NCI-H82 treated with DMSO at 0.1 percent for 48 hours (cell line): ENCODE results near the gene SDK1.
"Not testable (repeated sequence)": the region's sequence is repeated elsewhere in the genome, so short reads cannot be mapped to it uniquely, and the experiment has no call there.

Experiments
- DNase-seq: peaks from one replicate; lab custom pipeline; 2025; ENCODE audit not compliant: unreplicated experiment; lab: John Stamatoyannopoulos, UW

SDK1 gene

DNA sequence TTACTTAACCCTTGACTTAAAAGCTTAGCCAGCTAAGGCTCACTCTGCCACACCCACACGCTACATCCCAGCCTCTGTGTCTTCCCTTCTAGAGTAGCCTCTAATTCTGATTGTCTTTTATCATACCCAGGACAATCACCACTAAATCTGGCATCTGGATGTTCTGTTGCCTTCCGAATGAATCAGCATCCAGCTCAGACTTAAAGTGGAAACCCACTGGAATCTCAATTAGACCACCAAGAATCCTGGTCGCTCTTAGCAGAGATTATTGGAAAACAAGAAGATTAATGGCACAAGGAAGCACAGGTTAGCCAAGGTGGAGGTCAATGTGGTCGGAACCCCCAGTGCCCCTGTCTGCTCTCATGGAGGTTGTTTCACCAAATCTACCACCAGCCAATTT lies 976.9 kb downstream of the SDK1 start:
- DNase-seq, result no peak

DNA sequence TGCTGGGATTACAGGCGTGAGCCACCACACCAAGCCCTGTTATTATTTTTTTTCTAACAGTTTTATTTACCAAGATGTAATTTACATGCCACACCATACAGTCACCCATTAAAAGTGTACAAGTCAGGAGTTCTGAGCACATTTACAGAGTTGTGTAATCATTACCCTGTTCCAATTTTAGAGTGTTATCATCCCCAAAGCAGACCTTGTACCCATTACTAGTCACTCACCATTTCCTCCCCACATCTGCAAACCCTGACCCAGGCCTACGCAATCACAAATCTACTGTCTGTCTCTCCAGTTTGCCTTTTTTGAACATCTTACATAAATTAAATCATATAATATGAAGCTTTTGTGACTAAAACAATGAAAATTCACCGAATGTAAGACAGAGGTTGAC lies 978.2 kb downstream of the SDK1 start:
- DNase-seq, result no peak

DNA sequence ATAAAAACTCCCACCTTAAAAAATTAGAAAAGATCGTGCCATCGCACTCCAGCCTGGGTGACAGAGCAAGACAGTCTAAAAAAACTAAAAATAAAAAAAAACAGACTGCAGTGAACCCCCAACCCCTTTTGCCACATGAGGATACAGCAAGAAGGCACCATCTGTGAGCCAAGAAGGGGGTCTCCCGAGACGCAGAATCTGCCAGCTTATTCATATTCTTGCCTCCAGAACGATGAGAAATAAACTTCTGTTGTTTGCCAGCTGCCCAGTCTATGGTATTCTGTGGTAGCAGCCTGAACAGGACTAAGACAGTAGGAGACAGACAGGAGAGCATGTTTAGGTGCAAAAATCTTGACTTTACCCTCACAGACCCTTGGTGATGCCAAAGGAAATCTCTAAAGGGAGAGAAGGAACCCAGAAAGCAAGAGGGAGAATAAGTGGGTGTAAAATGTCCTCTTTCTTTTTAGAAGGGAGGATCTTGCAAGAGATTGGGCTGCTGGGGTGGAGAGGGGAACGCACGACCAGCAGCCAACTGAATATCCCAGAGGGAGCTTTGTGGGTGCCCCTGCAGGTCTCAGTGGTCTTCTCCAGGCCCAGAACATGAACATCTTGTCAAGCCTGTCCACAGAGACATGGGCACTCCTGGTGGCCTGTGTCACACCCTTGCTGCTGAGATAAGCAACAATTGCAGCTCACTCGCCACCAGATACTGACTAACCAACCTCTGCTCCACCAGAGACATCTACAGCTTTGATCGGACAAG lies 980.4 kb downstream of the SDK1 start:
- no peak for DNase-seq

DNA sequence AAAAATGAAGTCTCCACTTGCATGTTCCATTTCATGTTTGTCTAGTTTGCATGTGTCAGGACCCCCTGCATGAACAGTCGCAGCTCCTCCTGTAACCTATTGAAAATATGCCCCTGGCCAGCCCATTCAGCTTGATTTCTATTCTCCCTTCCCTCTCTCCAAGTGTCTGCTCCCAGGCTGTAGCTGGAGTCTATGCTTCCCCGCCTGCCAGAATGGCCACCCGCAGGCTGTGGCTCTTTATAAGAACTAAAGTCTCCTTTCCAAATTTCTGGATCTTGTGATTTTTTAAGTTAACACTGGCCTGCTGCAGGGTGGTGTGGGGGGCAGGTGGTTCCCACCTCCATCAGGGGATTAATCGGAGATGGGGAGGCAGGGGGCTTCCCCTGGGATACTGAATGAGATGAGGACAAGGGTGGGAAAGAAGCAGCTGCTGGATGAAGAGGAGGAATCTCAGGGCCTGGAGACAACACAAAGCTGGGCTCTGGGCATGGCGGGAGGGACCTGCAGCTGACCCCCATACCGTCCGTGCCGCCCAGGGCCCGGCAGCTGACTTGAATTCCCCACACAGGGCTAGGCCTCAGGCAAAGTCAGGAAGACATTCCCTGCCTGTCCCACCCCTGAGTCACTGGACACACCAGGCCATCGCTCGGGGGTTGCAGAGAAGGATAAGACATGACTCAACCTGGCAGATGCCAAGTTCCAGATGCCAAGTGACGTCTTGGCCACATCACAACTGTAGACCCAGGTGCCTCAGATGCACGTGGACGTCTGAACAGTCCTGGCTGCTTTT lies 981.6 kb downstream of the SDK1 start:
- no peak for DNase-seq

DNA sequence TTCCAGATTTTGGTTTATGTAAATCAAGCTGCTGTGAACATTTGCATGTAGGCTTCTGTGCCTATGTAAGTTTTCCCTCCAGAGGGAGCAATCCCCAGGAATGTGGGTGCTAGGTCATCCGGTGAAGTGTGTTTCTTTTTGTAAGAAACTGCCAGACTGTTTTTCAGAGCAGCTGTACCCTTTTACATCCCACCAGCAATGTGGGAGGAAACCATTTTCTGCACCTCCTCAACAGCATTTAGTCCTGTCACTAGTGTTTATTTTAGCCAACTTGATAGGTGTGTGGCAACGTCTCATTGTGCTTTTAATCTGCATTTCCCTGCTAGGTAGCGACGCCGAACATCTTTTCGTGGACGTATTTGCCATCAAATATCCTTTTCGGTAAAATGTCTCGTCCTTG lies 985.3 kb downstream of the SDK1 start:
- DNase-seq, result no peak

DNA sequence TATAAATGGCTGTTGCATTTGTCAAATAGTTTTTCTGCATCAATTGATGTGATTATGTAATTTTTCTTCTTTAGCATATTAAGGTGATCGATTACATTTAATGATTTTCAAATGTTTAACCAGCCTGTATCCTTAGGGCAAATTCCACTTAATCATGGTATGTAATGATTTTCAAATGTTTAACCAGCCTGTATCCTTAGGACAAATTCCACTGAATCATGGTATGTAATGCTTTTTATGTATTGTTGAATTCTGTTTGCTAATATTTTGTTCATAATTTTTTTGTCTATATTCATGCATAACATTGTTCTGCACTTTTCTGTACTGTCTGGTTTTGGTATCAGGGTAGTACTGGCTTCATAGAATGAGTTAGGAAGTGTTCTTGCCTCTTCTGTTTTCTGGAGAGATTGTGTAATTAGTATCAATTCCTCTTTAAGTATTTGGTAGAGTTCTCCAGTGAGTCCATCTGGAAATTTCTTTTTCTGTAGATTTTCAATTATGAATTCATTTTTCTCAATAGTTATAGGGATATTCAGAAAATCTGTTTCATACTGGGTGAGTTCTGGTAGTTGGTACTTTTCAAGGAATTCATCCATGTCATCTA lies 987.8 kb downstream of the SDK1 start:
- DNase-seq, result no peak

DNA sequence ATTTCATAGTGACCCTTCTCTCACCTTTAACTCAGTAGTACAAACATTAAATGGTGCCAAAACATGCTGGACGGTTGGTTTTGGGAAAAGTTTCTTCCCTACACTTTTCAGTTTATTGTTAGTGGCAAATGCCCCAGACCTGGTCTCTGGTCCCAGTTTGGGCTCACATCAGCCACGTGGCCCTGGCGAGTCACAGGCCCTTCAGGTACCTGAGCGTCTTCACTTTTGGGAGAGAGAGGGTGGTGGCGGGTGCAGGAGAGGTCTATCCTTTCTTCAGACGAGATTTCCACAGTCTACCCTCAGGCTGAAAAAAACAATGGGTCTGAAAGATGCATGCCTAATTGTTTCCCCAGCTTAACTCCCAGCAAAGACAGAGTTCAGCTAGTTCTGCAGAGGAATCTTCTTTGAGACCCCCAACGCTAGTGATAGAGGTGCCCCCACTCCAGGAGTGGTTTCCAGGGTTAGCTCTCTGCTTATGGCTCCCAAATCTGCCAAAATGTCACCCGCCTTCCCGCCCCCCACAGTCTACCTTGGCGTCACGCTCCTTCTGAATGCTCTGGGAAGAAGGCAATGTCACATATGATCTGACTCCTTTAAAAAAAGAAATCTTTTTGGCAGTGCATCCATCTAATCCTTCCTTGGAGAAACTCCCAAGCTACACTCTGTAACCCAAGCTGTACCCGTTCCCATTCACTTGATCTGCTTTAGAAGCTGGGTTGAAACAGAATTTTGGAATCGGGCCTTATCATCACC lies 996.3 kb downstream of the SDK1 start:
- DNase-seq, result no peak

DNA sequence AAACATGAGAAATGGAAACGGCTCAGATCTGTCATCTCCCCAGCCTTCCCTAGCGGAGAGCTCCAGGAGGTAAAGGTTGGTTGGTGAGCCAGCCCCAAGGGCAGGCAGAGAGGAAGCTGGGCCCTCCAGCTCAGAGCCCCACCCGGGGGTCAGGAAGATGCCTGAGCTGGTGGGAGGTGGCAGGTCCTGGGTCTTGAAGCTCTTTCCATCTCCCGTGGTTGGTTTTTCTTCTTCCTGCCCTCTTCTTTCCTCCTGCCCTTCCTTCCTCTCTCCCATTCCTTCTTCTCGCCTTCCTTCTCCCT lies 996.8 kb downstream of the SDK1 start:
- no peak for DNase-seq

DNA sequence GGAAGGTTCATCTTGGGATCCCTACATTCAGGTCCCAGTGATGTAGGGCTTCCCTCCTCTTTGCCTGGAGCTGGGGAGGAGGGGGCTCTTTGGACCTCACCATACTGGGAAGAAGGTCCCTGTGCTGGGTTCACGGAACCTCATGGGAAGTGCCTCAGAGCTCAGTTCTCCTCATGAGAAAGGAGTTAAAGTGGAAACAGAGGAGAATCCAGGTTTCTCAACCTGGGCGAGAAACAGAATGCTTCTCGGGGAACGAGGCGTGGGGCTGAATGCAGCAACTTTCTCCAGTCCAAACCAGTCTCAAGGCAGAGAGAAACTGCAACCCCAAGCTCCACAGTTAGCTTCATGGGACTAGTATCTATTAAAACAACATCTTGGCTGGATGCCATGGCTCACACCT lies 998.4 kb downstream of the SDK1 start:
- no peak for DNase-seq

DNA sequence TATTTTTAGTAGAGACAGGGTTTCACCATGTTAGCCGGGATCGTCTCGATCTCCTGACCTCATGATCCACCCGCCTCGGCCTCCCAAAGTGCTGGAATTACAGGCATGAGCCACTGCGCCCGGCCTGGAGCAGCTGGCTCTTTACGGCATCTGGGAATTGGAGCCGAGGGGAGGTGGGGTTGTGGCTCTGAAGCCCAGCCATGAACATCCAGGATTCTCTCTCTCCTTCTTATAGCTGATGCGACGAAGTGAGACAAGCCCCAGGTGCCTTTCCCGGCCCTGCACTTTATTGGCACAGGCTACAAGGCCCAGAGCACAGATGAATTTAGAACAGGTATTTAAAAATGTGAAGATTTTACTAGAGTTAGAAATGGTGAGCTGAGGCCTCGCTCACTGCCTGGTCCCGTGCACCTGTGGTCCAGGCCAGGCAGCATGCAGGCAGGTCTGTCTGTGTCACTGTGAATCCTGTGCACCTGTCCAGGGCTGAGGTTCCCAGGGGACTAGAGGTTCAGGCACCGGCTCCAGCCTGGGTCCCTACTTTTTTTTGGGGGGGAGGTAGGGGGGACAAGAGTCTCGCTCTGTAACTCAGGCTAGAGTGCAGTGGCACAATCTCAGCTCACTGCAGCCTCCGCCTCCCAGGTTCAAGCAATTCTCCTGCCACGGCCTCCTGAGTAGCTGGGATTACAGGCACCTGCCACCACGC lies 1001.3 kb downstream of the SDK1 start:
- DNase-seq, result no peak

DNA sequence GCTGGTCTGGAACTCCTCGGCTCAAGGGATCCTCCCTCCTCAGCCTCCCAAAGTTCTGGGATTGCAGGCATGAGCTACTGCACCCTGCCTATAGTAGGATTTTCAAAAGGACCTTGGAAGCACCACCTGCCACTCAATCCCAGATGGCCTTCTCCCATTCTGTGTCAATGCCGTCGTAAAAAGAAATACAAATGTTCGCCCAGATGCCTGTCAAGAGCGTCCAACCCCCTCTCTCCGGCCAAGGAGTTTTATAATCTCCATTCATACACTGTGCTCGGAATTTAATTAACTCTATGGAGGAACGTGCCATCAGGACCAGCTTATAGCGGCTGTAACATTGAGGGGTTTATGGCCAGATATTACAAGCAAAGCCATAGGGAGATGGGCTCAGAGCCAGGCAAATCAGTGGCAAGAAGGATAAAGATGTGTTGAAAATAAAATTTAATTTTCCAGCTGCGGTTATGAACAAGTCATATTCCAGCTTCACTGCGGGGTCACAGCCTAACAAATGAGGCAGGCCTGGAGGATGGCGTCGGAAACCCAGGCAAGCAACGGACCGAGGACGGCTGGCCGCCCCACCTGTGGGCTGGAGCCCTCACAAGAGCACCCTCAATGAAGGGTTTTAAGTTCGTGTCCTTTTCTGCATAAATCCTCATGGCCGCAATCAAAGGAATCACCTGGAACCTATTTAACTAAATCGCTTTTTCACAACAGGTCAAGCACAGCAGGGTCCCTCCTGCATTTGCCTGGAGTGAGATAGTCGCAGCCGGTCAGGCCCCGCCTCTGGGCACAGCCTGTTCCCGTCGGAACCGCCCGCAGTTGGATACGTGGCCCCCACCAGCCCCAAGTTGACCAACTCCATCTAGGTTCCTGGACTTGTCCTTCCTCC lies 1006.5 kb downstream of the SDK1 start:
- DNase-seq, result no peak

DNA sequence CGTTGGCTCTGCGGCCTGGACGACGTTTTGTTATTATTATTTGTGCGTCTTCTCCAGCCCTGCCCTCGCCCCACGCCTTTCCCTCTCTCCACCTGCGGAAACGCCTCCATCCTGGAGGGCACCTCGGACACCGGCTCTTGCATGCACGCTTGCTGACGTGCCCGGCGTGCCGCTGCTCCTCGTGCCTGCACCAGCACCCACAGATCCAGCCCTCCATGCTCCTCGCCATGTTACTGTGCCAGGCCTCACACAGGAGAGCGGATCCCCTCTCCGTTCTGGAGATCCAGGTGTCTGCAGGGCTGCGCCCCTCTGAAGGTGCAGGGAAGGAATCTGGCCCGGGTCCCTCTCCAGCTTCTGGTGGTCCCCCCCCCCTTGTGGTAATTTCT lies 1007.1 kb downstream of the SDK1 start:
- no peak for DNase-seq

DNA sequence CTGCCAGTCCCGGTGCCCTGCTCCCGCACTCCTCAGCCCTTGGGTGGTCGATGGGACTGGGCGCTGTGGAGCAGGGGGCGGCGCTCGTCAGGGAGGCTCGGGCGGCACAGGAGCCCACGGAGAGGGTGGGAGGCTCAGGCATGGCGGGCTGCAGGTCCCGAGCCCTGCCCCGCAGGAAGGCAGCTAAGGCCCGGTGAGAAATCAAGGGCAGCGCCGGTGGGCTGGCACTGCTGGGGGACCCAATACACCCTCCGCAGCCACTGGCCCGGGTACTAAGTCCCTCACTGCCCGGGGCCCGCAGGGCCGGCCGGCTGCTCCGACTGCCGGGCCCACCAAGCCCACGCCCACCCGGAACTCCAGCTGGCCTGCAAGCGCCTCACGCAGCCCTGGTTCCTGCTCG lies 1012.9 kb downstream of the SDK1 start:
- DNase-seq, result not testable (repeated sequence)

DNA sequence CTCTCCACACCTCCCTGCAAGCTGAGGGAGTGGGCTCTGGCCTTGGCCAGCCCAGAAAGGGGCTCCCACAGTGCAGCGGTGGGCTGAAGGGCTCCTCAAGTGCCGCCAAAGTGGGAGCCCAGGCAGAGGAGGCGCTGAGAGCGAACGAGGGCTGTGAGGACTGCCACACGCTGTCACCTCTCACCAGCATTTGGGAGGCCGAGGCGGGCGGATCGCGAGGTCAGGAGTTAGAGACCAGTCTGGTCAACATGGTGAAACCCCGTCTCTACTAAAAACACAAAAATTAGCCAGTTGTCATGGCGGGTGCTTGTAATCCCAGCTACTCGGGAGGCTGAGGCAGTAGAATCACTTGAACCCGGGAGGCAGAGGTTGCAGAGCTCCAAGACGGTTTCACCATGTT lies 1013.3 kb downstream of the SDK1 start:
- not testable (repeated sequence) for DNase-seq
